ENCODE measurements around the gene DSCAM. TPM values are rescaled to one million over a fixed set of nuclear protein-coding genes. Genes with fewer than 3 reads are reported as not detected.
A peak's percentile ranks its signal among the peaks of the same experiment; 100 is the strongest.
"Not testable (repeated sequence)": the region's sequence is repeated elsewhere in the genome, so short reads cannot be mapped to it uniquely, and the experiment has no call there.

DSCAM gene
- total RNA-seq, 1 experiment from 2014 or later: not detected

GRCh38 chr21:40284409-40284808, 562.5 kb downstream of the DSCAM start:
- peaks cover 2% of the 10 kb centered on the region for H3K27me3 ChIP-seq
- no peaks in the 10 kb centered on the region for H3K9me3 ChIP-seq
- H3K4me3 ChIP-seq: no peak overlapping the region
- no peak for DNase-seq
- H3K36me3 ChIP-seq: no peaks in the 10 kb centered on the region

- H3K27me3 ChIP-seq: no peaks in the 10 kb centered on the region; the same call in none of the 2 replicates
- H3K4me3 ChIP-seq: no peak overlapping the region
- no peak for DNase-seq
- no peaks in the 10 kb centered on the region for H3K36me3 ChIP-seq
- no peaks in the 10 kb centered on the region for H3K9me3 ChIP-seq
Observed at GRCh38 chr21:40282912-40283886, 563.8 kb downstream of the DSCAM start.

DNA sequence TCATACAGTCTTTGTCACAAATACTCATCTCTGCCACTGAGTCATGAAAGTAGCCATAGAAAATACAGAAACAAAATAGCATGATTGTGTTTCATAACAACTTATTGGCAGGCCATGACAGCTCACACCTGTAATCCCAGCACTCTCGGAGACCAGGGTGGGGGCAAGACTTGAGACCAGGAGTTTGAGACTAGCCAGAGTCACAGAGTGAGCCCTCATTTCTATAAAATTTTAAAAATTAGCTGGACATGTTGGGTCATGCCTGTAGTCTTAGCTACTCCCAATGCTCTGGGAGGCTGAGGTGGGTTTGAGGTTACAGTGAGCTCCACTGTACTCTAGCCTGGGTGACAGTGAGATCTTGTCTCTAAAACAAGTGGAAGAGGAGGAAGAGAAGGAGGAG, 568.6 kb downstream of the DSCAM start:
- H3K36me3 ChIP-seq: no peaks in the 10 kb centered on the region
- no peak for DNase-seq
- H3K9me3 ChIP-seq: no peaks in the 10 kb centered on the region
- H3K27me3 ChIP-seq: no peaks in the 10 kb centered on the region; the same call in none of the 2 replicates
- H3K4me3 ChIP-seq: no peak overlapping the region

GRCh38 chr21:40276001-40276400, 571.0 kb downstream of the DSCAM start:
- no peaks in the 10 kb centered on the region for H3K9me3 ChIP-seq
- no peaks in the 10 kb centered on the region for H3K27me3 ChIP-seq

DNA sequence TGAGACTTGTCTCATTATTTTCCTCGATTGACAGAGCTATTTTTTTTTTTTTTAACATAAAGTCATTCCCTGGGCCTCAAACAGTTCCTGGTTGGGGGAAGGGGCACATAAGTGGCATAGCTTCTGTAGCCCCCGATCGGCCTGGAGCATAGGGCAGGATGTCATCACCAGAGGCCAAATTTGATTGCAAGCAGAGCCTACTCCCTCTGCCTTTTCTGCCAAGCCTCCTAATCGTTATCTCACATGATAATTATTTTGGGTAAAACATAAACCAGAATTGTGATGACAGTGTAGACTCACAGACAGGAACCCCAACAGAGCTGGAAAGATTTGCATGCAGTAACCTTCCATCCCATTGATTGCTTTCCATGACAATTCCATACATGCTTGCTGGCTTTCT, 574.9 kb downstream of the DSCAM start:
- Histone ChIP-seq H3K36me3 (no peaks in the 10 kb centered on the region), H3K27me3 (peaks cover 5% of the 10 kb centered on the region; the same call in 1 of the 2 replicates), H3K9me3 (no peaks in the 10 kb centered on the region), H3K4me3 (no peak overlapping the region)
- DNase-seq: no peak

More at GRCh38 chr21:40276001-40276400, 571.0 kb downstream of the DSCAM start:
- Histone ChIP-seq H3K4me3 (no peak overlapping the region), H3K36me3 (no peaks in the 10 kb centered on the region)
- no peak for DNase-seq

DNA sequence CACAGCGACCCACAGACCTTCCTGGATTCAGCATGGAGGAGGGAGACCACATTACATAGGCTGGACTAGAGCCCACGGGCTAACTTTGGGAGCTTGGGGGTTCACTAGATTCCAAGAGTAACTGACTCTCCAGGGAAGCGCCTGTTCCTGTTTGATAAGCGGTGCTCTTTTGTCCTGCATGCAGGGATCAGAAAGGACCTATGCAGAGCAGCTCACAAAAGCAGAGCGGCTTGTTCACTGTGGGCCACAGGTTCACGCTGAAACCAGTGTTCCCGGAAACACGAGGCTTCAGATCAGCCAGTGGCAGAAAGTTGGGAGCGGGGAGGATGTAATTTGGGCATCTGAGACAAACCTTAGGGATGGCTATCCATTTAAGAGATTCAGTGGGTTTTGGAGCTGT, 575.8 kb downstream of the DSCAM start:
- DNase-seq: no peak
- Histone ChIP-seq H3K9me3 (no peaks in the 10 kb centered on the region), H3K4me3 (no peak overlapping the region), H3K36me3 (no peaks in the 10 kb centered on the region), H3K27me3 (peaks cover 5% of the 10 kb centered on the region; the same call in 1 of the 2 replicates)

DNA sequence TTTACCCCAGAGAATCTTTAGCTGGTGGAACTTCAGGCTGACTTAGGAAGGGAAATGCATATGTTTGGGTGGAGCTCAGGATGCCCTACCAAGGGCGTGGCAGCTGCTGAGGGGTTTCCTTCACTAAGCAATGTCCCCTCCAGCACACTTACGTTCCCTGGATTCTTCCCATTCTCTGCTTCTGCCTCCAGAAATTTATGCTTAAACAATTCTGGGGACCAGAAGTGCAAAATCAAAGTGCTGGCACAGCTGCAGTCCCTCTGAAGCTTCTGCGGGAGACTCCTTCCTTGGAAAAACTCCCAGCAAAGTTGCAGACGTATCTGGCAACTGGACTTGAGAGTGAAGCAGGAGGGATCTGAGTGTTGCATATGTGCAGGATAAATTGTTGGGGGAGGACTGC, 576.9 kb downstream of the DSCAM start:
- no peak for DNase-seq
- no peak overlapping the region for H3K4me3 ChIP-seq
- H3K9me3 ChIP-seq: no peaks in the 10 kb centered on the region
- H3K36me3 ChIP-seq: no peaks in the 10 kb centered on the region
- peaks cover 5% of the 10 kb centered on the region; the same call in 1 of the 2 replicates for H3K27me3 ChIP-seq

GRCh38 chr21:40269239-40269638, 577.7 kb downstream of the DSCAM start:
- Histone ChIP-seq H3K27me3 (peaks cover 5% of the 10 kb centered on the region; the same call in 1 of the 2 replicates), H3K36me3 (no peaks in the 10 kb centered on the region), H3K4me3 (no peak overlapping the region), H3K9me3 (no peaks in the 10 kb centered on the region)
- no peak for DNase-seq

DNA sequence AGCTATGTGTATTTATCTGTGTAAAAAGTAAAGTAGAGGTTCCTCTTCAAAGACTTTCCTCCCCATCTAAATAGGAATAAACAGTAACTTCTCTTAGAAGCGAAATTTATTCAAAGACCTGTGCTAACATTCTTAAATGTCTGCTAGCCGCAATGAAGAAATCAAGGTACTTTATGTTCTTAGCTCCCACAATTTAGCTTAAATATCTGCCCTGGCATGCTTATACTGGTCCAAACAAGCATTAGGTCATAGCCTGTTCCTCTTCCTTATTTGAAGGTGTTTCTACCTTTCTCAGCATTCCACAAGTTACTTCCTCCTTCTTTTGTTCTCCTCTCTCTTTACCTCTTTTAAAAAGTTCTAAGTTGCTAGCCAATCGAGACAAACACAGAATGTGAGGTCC, 588.5 kb downstream of the DSCAM start:
- H3K27me3 ChIP-seq, H3K36me3 ChIP-seq, DNase-seq, H3K4me3 ChIP-seq, H3K9me3 ChIP-seq: not testable (repeated sequence)

GRCh38 chr21:40257342-40257741, 589.6 kb downstream of the DSCAM start:
- Histone ChIP-seq H3K4me3 (no peak overlapping the region), H3K9me3 (no peaks in the 10 kb centered on the region), H3K27me3 (peaks cover 5% of the 10 kb centered on the region; the same call in 1 of the 2 replicates), H3K36me3 (no peaks in the 10 kb centered on the region)
- no peak for DNase-seq

DNA sequence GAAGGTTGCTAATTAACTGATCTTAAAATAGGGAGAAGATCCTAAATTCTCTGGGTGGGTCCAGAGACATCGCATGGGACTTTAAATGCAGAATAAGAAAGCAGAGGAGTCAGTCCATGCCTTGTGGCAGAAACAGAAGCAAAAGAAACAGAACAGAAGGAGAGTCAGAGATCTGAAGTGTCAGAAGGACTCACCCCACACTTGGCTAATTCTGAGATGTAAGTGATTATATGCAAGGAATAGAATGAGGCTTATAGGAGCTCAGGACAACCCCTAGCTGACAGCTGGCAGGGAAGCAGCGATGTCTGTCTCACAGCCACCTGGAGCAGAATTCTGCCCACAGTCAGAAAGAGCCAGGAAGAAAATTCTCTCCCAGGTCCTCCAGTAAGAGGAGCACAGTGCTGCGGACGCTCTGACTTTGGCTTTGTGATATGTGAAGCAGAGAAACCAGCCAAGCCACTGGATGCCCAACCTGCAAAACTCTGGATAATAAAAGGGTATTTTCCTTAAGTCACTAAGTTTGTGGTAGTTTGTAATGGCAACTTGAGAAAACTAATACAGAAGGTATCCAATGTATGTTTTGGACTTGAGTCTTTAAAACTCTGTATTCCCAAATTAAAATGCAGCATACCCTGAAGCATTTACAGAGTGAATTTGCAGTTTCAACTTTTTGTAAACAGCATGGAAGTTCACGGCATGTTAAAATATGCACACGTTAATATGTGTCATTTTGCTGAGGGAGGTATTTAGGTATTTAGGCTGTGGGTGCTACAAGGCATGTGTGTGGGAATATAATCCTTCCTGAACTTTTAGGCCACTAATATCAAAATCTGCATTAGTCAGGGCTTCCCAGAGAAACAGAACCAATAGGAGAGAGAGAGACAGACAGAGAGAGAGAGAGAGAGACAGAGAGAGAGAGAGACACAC, 591.2 kb downstream of the DSCAM start:
- no peak overlapping the region for H3K4me3 ChIP-seq
- H3K36me3 ChIP-seq: no peaks in the 10 kb centered on the region
- DNase-seq: no peak
- H3K27me3 ChIP-seq: peaks cover 5% of the 10 kb centered on the region; the same call in 1 of the 2 replicates
- peaks cover 3% of the 10 kb centered on the region; the same call in 1 of the 2 replicates for H3K9me3 ChIP-seq

DNA sequence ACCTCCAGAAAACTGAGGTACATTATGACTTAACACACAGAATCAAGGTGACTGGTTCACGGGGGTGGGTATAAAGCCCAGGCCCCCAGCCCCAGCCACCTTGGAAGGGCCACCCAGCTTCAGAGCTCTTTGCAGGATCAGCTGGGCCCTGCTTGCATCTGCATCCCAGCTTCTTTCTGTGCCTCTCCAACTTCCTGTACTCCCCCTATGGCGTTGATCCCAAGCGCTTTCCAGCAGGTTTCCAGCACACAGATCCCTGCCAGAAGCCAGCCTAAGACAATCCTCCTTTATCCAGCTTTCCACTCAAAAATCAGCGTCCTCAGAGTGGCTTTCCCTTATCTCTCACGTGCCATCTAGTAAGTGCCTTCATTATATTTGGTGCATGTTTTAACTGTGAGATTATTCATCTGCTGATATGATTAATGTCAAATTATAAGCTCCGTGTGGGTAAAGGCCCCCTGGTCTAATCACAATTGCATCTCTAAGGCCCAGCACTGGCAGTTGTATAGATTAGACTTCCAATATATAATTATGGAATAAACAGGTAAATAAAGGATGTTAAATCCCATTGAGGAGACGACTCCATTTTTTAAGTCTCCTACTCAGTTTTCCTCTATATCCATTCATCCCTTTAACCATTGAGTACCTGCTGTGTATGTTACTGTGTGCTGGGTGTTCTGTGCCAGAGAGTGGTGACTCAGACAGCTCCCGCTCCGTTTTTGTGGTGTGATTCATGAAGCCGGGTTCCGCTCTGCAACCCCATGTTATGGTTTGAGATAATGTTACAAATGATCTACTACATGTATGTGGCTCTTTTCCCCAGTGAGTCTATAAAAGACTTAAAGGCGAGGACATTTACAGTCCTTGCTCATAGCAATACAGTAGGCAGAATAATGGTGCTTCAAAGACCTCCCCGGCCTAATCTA, 592.2 kb downstream of the DSCAM start:
- no peak overlapping the region for H3K4me3 ChIP-seq
- peak; percentile 69 for DNase-seq
- peaks cover 5% of the 10 kb centered on the region; the same call in 1 of the 2 replicates for H3K27me3 ChIP-seq
- no peaks in the 10 kb centered on the region for H3K36me3 ChIP-seq
- H3K9me3 ChIP-seq: peaks cover 3% of the 10 kb centered on the region; the same call in 1 of the 2 replicates

DNA sequence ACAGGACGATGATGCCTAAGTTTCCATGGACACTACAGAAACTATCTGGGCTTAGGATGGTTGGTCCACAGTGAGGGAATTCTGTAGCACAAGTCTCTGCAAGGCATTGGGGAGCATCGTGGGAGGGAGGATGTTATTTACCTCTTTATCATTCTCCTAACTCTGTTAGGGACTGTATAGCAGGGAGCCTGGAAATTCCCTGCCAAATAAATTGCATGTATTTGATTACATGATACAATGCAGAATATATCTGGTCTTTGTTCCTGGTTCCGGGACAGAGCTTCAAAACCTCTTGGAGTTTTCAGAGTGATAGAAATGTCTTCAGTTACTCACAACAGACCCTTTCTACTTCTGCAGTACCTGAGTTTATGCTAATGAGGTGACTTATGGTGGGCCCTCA, 593.8 kb downstream of the DSCAM start:
- Histone ChIP-seq H3K36me3 (no peaks in the 10 kb centered on the region), H3K27me3 (peaks cover 5% of the 10 kb centered on the region; the same call in 1 of the 2 replicates), H3K9me3 (peaks cover 3% of the 10 kb centered on the region; the same call in 1 of the 2 replicates), H3K4me3 (no peak overlapping the region)
- no peak for DNase-seq

DNA sequence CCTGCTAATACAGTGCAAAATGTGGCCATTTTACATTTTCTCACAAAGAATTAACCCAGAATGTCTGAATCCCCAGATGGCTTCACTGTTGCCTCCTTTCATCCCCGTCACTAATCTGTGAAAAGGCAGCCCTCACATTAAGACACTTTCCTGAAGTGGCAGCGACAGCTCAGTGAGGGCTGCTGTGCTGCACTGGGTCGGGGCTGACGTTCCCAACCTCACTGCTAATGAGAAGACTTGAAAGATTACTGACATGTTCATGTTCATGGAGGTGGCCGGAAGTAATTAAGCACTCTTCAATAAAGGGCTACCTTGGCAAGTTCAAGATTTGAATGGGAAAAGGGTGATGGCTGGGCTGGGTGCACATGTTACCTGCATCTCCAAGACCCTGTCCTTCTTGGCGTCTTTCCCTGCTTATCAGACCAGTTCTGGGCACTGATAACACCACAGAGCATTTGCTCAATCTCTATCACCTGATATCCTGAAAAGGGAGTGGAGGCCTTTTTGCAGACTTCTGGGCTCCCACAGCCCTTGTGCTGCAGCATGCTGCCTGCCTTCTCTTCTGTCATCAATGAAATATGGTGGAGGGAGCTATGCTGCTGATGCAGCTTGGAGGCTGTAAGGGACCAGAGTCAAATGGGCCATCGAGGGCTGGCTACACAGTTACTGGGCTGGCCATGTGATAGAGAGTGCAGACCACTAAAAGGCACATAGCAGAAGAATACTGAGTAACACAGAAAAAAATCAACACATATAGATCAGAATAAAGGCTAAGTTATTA, 596.3 kb downstream of the DSCAM start:
- H3K4me3 ChIP-seq: no peak overlapping the region
- H3K9me3 ChIP-seq: peaks cover 3% of the 10 kb centered on the region; the same call in 1 of the 2 replicates
- no peaks in the 10 kb centered on the region for H3K36me3 ChIP-seq
- DNase-seq: no peak
- peaks cover 2% of the 10 kb centered on the region; the same call in 1 of the 2 replicates for H3K27me3 ChIP-seq

GRCh38 chr21:40244981-40245380, 602.0 kb downstream of the DSCAM start:
- no peak for DNase-seq
- Histone ChIP-seq H3K36me3 (no peaks in the 10 kb centered on the region), H3K4me3 (no peak overlapping the region), H3K27me3 (no peaks in the 10 kb centered on the region), H3K9me3 (no peaks in the 10 kb centered on the region)

Measured in MG63 (cell line).